TTC549 (cell line): Measurements from ENCODE around the gene LDLRAD4.

Experiments
- FAIRE-seq: peaks from 2 replicates; lab custom pipeline; 2012; peaks lifted over from hg19 to GRCh38; lab: Jason Lieb, UNC

LDLRAD4 gene

DNA sequence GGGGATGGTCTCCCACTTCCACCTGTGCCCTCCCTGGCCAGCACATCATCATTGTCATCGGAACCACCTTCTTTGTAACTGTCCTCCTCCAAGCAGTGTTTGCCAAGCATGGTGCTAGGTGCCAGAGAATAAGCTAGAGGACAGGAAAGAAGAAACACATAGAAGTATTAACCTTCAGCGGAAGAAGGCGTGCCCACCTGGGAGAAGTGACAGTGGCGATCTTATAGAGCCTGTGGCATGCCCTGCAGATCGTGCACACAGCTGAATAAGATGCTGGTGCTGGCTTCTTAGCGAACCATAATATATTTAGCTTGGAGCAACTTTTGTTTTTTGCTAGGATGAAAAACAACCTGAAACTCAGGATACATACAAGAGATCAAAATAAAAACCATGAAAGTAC, 359.8 kb downstream of the LDLRAD4 start:
- no peak for FAIRE-seq

DNA sequence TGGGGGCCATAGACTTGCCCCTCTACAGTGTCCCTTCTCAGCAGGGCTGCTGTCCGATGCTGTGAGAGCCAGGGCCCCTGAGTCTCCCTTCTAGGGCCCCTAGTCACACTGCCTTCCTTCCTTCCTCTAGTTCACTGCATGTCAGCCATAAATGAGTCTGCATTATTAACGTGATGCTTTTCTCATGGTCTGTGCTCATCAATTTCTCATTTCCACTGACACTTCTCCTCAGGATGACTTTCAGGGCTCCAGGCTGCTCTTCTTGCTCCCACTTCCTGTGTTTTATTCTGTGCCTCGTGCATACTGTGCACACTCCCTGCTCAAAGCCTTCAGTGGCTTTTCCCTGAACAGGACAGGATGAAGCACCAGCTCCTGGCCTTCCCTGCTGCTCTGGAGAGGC, 361.3 kb downstream of the LDLRAD4 start:
- no peak for FAIRE-seq

DNA sequence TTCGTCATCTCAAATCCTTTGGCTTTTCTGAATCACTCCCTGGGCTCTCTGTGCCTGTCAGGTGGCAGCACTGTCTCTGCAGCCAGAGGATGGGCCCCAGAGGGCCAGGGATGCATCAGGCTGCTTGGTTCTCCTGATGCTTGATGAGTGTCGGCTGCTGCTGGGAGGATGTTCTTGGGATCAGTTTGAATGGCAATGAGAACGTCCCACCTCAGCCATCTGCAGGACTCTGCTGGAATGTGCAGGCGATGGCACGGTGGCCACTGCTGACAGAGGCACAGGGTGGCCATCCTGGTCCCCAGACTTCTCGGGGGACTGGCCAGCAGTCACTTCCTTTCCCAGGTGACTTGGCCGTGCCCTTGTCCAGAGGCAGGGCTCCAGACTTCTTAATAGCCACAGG, 361.8 kb downstream of the LDLRAD4 start:
- FAIRE-seq = no peak

GRCh38 chr18:13580991-13581390, 362.4 kb downstream of the LDLRAD4 start:
- no peak for FAIRE-seq

DNA sequence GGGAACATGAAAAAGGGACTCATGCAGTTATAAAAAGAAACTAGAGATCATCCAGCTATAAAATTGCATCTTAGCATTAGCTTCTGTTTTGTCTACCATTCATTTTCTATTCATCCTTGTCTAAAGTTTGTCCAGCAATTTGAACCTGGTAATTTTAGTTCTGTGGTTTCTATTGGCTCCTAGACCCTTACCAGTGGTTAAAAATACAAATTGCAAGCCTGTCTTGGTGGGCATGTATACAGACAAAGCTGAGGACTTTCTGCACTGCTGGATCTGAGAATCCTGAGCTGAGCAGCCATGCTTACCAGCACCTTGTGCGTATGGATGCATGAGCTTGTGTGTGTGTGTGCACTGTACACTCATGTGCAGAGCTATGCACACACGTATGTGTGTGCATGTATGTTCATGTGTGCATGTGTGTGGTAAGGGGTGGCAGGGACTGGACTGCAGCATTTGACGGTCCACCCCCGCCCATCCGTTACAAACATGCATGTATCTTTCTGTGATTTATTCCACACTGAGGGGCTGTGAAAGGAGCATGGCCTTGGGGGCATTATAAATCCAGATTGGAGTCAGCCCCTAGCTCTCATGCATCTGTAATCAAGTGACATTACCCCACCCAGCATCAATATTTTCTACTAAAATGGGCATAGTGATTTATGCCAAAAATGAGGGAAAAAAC, 363.1 kb downstream of the LDLRAD4 start:
- FAIRE-seq = no peak

- no peak for FAIRE-seq
These were observed 363.7 kb downstream of the LDLRAD4 start for GRCh38 chr18:13582178-13582670.

DNA sequence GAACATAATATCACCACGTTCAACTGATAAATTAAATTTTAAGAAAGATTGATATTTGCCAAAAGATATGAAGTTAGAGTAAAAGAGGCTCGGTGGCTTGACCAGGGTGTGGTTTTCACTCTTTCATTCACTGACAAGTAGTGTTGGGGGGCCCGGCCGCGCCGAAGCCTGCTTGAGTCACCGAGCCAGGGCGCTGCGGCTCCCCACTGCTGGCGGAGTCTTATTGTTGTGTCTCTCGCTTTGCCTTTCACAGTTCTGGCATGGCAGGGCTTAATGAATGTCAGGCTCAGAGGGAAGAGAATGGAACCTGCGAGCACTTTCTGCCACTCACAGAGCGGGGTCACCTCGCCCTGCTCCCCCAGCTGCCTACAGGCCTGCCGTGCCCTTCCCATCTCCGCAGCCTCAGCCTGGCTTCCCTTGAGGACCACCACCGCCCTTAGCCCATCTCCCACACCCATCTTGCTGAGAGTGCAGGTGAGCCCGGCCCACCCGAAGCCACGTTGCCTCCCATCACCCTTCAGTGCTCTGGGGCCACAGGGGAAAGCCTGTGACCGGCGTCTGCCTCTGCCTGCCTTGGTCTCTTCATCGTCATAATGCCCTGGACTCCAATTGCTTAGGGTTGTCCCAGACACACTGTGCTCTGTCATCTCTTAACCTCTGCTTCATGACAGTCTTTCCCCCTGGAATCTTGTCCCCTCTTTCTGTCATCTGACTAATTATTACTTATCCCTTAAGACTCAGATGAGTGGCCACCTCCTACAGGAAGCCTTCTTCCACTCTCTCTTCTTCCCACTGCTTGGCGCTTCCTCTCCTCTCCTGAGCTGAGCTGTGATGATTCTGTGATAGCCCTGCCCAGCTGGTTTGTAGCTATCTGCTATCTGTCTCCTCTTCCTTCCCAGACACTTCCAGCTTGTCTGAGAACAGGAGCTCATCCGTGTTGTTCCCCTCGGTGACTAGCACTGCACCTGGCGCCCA, 365.3 kb downstream of the LDLRAD4 start:
- FAIRE-seq = no peak

DNA sequence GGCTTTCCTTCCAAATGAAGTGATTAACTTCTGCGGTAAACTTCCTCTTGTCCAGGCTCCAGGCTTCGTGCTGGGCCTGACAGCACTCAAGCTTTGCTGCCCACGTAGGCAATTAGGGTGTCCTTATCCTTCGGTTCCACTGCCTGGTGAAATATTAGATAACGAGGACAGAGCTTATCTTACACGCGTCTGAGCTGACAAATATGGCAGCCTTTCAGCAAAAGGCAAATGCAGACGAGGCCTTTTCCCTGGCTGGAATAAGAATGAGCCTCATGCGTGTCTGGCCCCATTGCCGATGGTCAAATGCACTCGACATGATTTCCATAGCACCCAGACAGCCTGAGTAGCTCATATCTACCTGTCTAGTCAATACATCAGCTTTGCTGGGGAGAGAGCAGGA, 366.3 kb downstream of the LDLRAD4 start:
- FAIRE-seq = no peak

GRCh38 chr18:13585379-13586153, 367.0 kb downstream of the LDLRAD4 start:
- no peak for FAIRE-seq

- no peak for FAIRE-seq
These were observed 368.4 kb downstream of the LDLRAD4 start for GRCh38 chr18:13587001-13587400.

DNA sequence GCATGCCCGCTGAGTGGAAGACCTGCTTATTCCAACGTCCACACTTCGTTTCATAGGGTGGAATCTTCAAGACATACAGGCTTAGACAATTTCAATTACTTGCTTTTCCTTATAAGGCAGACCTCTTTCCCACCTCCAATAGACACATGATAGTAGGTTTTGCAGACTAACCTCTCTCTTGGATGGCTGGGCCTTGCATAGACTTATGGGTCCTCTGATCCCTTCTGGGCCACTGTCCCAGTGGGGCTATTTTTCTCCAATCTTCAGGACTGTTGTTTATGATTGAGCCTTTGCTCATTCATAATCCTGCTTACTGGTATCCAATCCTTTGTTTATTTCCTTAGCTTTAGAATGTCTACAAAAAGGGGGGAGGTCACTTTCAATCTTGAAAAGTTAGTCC, 368.9 kb downstream of the LDLRAD4 start:
- no peak for FAIRE-seq

GRCh38 chr18:13587937-13588336, 369.4 kb downstream of the LDLRAD4 start:
- no peak for FAIRE-seq

DNA sequence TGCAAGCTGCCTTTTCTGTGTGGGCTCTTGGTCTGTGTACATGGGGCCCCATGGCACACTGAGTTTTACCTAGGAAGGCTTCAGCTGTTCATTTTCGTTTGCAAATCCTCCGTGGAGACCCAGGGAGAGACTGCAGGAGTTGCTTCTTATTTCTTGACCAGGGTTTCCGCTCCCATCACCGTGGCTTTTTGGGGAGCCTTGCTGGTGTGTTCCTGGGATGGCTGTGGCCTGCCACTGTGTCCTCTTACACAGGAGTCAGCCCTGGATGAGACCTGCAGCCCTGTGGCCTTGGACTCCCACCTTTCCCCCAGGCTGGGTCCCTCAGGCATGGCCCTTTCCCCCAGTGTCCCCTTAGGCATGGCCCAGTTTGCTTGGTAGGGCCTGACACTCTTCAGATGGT, 370.8 kb downstream of the LDLRAD4 start:
- no peak for FAIRE-seq

- no peak for FAIRE-seq
These were observed 371.4 kb downstream of the LDLRAD4 start for GRCh38 chr18:13589943-13590342.

DNA sequence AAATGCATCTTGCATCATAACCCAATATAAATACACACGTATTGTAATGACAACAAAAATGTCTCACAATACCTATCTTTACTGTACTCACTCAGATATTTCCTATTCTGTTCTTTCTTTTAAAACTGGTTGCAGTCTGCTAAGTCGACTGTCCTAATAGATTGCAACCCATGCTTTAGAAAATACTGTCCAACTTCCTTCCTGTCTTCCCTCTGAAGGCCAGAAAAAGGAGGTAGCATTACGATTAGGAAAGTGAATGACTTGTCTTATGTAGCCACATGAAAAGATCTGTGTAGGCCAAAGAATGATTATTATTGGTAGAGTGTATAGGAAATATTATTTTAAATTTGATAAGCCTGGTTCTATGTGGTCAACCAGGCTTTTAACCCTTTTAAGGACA, 373.7 kb downstream of the LDLRAD4 start:
- FAIRE-seq = no peak

DNA sequence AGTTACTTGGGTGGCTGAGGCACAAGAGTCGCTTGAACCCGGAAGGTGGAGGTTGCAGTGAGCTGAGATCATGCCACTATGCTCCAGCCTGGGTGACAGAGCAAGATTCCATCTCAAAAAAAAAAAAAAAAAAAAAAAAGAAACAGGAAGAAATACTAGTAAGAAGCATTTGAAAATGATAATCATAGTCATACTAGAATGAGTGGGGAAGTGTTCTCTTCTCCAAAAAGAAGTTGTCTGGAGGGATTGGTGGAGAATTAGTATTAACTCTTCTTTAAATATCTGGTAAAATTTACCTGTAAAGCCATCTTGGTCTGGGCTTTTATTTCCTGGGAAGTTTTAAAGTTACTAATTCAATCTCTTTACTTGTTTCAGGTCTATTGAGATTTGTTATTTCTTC, 376.0 kb downstream of the LDLRAD4 start:
- no peak for FAIRE-seq

DNA sequence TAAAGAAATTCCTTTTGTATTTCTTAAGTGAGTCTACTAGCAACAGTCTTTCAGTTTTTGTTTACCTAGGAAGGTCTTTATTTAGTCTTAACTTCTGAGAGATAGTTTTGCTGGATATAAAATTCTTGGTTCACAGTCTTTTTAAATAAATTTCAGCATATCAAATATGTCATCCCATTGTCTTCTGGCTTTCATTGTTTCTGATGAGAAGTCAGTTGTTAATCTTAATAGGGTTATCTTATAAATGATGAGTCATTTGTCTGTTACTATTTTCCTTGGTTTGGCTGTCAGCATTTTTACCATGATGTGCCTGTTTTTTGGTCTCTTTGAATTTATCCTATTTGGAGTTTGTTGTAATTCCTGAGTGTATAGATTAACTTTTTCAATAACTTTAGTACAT, 378.5 kb downstream of the LDLRAD4 start:
- FAIRE-seq = no peak

- FAIRE-seq = no peak
These were observed 380.0 kb downstream of the LDLRAD4 start for GRCh38 chr18:13598591-13598990.

- FAIRE-seq = no peak
These were observed 380.5 kb downstream of the LDLRAD4 start for GRCh38 chr18:13599031-13599430.

DNA sequence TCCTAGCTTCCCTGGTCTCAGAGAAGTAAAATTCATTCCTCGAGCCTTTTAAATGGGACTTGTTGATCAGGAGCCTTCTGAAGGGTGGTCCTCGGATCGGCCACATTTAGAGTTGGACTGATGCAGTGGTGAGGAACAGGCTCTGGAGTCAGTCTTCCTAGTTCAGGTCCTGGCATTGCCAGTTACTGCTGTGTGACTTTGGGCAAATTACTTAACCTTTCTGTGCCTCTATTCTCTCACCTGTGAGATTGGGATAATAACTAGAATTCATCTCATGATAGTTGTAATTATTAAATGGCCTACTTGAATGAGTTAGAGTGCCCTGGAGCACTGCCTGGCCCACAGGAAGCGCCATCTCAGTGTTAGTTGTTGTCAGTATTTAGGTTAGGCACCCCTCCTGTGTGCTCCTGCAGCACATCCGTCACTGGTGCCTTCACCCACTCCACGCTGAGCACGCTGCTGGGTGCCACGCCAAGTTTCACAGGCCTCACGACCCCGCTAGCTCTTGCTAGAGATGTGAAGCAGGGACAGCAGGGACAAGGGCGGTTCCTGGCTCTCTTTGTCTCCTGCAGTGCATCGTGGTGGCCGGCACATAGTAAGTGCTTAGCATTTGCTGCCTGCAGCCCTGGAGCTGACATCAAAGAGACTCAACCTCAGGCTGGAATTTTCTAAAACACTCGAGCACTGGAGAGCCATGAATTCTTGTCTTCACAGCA, 384.9 kb downstream of the LDLRAD4 start:
- FAIRE-seq = no peak

- no peak for FAIRE-seq
These were observed 386.2 kb downstream of the LDLRAD4 start for GRCh38 chr18:13604786-13605185.

DNA sequence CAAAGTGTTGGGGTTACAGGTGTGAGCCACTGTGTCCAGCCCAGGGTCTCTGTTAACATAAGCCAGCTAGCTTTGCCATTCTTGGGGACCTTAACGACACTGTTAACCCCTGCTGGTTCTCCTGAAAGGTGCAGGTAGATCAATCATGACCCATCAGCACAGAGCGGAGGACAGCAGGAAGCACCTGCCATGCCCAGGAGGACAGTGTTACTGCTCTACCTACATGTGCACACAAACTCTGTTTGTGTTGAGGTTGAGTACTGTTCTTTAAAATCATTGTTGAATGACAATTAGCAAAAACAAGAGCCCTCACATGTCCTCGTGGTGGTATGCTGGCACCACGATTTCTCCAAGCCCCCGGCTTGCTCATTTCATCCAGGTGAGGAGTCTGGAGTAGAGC, 386.9 kb downstream of the LDLRAD4 start:
- no peak for FAIRE-seq
